Esophagus muscularis mucosa (tissue), 4 donors: ENCODE results near the gene ADAMTS3.

ENCODE experiments used
- CTCF ChIP-seq, 3 experiments: fragments of 200-600 bp in 2 of 3; fragments of 450-650 bp in 1 of 3; sonication (generic) in 2 of 3; IDR thresholded peaks; one replicate each; pipeline ENCODE4 v1.5.1; 2017 to 2019; ENCODE audit warnings: antibody characterized with exemption in 3 of 3, mild to moderate bottlenecking in 2 of 3, moderate library complexity in 1 of 3
- EP300 ChIP-seq: sonication (generic); formaldehyde crosslinking; IDR thresholded peaks from one replicate; pipeline ENCODE4 v1.6.1; 2017; ENCODE audit warnings: antibody characterized with exemption
- POLR2A ChIP-seq: fragments of 450-650 bp; IDR thresholded peaks from one replicate; pipeline ENCODE4 v1.6.1; 2017; ENCODE audit warnings: antibody characterized with exemption, moderate library complexity, mild to moderate bottlenecking, low read depth
- POLR2AphosphoS5 ChIP-seq, 2 donors: sonication (generic); formaldehyde crosslinking; IDR thresholded peaks; one replicate each; pipeline ENCODE4 v1.6.1; 2017; ENCODE audit warnings: antibody characterized with exemption in 2 of 2

- TF ChIP-seq POLR2A (no peak), EP300 (no peak), CTCF (IDR thresholded peaks at IDR 0.05) (no peak), POLR2AphosphoS5 (IDR thresholded peaks at IDR 0.05) (no peak)
Observed at GRCh38 chr4:72286910-72287309, 282.1 kb downstream of the ADAMTS3 start.
